ENCODE results near the gene RAB22A.

Gene RAB22A

DNA sequence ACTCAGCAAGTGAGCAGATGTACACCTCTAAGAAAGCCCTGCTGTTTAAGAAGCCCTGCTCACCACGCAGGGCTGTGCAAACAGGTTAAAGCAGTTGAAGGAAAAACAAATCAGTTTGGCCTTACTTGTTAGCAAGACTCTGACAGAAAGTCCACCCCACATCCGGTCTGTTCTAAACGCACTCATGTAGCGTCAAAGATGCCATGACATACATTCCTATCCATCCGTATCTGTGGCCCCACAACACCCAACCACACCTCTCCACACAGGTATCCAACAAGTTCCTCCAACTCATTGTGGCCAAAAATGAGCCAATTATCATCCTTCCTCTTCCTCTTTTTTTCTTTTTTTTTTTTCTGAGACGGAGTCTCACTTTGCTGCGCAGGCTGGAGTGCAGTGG, 22.8 kb upstream of the RAB22A start:
- TF ChIP-seq CSDC2 (CRISPR knock-in tag; IDR thresholded peaks at IDR 0.05) (no peak), TCF4 (CRISPR knock-in tag; IDR thresholded peaks at IDR 0.05; ENCODE audit: borderline replicate concordance) (no peak), ZFP30 (CRISPR knock-in tag; IDR thresholded peaks at IDR 0.05) (no peak), ZC3H10 (CRISPR knock-in tag; IDR thresholded peaks at IDR 0.05) (no peak), GLIS3 (CRISPR knock-in tag; IDR thresholded peaks at IDR 0.05) (no peak), BACH2 (CRISPR knock-in tag; IDR thresholded peaks at IDR 0.05; ENCODE audit: borderline replicate concordance) (no peak), ISL1 (CRISPR knock-in tag; IDR thresholded peaks at IDR 0.05) (no peak), ZNF8 (CRISPR knock-in tag; IDR thresholded peaks at IDR 0.05) (no peak), ESRRG (CRISPR knock-in tag; IDR thresholded peaks at IDR 0.05) (no peak), OSR1 (CRISPR knock-in tag; IDR thresholded peaks at IDR 0.05) (no peak), ZNF565 (CRISPR knock-in tag; conservative IDR thresholded peaks at IDR 0.05; ENCODE audit: low read depth) (no peak), ZFP3 (CRISPR knock-in tag; IDR thresholded peaks at IDR 0.05) (no peak), ARNTL (CRISPR knock-in tag; IDR thresholded peaks at IDR 0.05; ENCODE audit: borderline replicate concordance, low read depth) (no peak), RARB (CRISPR knock-in tag; IDR thresholded peaks at IDR 0.05) (no peak)
- TF ChIP-seq, protein P1, sequence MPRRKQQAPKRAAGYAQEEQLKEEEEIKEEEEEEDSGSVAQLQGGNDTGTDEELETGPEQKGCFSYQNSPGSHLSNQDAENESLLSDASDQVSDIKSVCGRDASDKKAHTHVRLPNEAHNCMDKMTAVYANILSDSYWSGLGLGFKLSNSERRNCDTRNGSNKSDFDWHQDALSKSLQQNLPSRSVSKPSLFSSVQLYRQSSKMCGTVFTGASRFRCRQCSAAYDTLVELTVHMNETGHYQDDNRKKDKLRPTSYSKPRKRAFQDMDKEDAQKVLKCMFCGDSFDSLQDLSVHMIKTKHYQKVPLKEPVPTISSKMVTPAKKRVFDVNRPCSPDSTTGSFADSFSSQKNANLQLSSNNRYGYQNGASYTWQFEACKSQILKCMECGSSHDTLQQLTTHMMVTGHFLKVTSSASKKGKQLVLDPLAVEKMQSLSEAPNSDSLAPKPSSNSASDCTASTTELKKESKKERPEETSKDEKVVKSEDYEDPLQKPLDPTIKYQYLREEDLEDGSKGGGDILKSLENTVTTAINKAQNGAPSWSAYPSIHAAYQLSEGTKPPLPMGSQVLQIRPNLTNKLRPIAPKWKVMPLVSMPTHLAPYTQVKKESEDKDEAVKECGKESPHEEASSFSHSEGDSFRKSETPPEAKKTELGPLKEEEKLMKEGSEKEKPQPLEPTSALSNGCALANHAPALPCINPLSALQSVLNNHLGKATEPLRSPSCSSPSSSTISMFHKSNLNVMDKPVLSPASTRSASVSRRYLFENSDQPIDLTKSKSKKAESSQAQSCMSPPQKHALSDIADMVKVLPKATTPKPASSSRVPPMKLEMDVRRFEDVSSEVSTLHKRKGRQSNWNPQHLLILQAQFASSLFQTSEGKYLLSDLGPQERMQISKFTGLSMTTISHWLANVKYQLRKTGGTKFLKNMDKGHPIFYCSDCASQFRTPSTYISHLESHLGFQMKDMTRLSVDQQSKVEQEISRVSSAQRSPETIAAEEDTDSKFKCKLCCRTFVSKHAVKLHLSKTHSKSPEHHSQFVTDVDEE (CRISPR knock-in tag; IDR thresholded peaks at IDR 0.05) = no peak
- TF ChIP-seq, protein P2, sequence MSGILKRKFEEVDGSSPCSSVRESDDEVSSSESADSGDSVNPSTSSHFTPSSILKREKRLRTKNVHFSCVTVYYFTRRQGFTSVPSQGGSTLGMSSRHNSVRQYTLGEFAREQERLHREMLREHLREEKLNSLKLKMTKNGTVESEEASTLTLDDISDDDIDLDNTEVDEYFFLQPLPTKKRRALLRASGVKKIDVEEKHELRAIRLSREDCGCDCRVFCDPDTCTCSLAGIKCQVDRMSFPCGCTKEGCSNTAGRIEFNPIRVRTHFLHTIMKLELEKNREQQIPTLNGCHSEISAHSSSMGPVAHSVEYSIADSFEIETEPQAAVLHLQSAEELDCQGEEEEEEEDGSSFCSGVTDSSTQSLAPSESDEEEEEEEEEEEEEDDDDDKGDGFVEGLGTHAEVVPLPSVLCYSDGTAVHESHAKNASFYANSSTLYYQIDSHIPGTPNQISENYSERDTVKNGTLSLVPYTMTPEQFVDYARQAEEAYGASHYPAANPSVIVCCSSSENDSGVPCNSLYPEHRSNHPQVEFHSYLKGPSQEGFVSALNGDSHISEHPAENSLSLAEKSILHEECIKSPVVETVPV (CRISPR knock-in tag; IDR thresholded peaks at IDR 0.05) = no peak
- TF ChIP-seq, protein P3, sequence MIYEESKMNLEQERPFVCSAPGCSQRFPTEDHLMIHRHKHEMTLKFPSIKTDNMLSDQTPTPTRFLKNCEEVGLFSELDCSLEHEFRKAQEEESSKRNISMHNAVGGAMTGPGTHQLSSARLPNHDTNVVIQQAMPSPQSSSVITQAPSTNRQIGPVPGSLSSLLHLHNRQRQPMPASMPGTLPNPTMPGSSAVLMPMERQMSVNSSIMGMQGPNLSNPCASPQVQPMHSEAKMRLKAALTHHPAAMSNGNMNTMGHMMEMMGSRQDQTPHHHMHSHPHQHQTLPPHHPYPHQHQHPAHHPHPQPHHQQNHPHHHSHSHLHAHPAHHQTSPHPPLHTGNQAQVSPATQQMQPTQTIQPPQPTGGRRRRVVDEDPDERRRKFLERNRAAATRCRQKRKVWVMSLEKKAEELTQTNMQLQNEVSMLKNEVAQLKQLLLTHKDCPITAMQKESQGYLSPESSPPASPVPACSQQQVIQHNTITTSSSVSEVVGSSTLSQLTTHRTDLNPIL (CRISPR knock-in tag; IDR thresholded peaks at IDR 0.05; ENCODE audit: low read depth) = no peak
- TF ChIP-seq, protein P4, sequence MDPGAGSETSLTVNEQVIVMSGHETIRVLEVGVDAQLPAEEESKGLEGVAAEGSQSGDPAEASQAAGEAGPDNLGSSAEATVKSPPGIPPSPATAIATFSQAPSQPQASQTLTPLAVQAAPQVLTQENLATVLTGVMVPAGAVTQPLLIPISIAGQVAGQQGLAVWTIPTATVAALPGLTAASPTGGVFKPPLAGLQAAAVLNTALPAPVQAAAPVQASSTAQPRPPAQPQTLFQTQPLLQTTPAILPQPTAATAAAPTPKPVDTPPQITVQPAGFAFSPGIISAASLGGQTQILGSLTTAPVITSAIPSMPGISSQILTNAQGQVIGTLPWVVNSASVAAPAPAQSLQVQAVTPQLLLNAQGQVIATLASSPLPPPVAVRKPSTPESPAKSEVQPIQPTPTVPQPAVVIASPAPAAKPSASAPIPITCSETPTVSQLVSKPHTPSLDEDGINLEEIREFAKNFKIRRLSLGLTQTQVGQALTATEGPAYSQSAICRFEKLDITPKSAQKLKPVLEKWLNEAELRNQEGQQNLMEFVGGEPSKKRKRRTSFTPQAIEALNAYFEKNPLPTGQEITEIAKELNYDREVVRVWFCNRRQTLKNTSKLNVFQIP (CRISPR knock-in tag; IDR thresholded peaks at IDR 0.05; ENCODE audit: borderline replicate concordance, low read depth) = no peak
- TF ChIP-seq, protein P5, sequence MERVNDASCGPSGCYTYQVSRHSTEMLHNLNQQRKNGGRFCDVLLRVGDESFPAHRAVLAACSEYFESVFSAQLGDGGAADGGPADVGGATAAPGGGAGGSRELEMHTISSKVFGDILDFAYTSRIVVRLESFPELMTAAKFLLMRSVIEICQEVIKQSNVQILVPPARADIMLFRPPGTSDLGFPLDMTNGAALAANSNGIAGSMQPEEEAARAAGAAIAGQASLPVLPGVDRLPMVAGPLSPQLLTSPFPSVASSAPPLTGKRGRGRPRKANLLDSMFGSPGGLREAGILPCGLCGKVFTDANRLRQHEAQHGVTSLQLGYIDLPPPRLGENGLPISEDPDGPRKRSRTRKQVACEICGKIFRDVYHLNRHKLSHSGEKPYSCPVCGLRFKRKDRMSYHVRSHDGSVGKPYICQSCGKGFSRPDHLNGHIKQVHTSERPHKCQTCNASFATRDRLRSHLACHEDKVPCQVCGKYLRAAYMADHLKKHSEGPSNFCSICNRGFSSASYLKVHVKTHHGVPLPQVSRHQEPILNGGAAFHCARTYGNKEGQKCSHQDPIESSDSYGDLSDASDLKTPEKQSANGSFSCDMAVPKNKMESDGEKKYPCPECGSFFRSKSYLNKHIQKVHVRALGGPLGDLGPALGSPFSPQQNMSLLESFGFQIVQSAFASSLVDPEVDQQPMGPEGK (CRISPR knock-in tag; IDR thresholded peaks at IDR 0.05; ENCODE audit: borderline replicate concordance) = no peak
- ATAC-seq = no peak

DNA sequence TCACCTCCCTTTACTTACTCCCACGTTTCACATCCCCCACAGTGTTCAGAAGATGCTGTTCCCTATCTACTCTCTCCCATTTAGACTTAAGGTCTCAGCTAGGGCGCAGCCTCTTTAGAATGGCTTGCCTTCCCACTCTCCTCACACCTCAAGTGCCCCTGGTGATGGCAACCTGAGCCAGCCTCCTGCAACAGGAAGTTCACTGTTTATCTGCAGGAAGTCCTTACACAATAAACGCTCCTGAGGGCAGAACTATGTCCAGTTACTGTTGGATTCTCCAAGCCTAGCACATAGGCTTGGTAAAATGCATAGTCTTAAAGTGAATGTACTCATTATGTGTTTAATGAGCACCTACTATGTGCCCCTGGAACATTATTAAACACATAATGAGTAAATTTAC, 21.9 kb upstream of the RAB22A start:
- TF ChIP-seq CSDC2 (CRISPR knock-in tag; IDR thresholded peaks at IDR 0.05) = no peak
- ATAC-seq = no peak

DNA sequence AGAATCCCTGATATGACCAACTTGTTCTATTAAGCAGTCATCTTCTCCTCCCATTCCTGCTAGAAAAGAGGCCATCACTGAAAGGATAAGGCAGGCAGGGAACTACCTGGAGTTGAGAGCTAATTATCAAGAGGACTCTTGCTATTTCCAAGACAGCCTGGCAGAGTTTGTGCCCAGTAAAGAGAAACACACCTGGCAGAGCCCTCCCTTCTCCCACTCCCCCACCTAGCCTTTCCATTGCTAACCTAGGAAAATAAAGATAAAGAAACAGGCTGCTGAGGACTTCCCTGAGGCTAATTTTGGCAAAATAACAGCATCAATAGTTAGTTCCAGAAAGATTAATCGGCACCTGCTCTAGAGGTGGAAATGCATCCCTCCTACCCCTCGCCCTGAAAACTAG, 20.4 kb upstream of the RAB22A start:
- no peak for ATAC-seq
- TF ChIP-seq, protein P1 (CRISPR knock-in tag; IDR thresholded peaks at IDR 0.05) = no peak
- TF ChIP-seq ZNF8 (CRISPR knock-in tag; IDR thresholded peaks at IDR 0.05) (no peak), ISL1 (CRISPR knock-in tag; IDR thresholded peaks at IDR 0.05) (no peak), ESRRG (CRISPR knock-in tag; IDR thresholded peaks at IDR 0.05) (no peak), OSR1 (CRISPR knock-in tag; IDR thresholded peaks at IDR 0.05) (no peak), ARNTL (CRISPR knock-in tag; IDR thresholded peaks at IDR 0.05; ENCODE audit: borderline replicate concordance, low read depth) (no peak), BACH2 (CRISPR knock-in tag; IDR thresholded peaks at IDR 0.05; ENCODE audit: borderline replicate concordance) (no peak), CSDC2 (CRISPR knock-in tag; IDR thresholded peaks at IDR 0.05) (no peak), RARB (CRISPR knock-in tag; IDR thresholded peaks at IDR 0.05) (no peak), ZC3H10 (CRISPR knock-in tag; IDR thresholded peaks at IDR 0.05) (no peak)
- TF ChIP-seq, protein P2 (CRISPR knock-in tag; IDR thresholded peaks at IDR 0.05) = no peak
- TF ChIP-seq, protein P4 (CRISPR knock-in tag; IDR thresholded peaks at IDR 0.05; ENCODE audit: borderline replicate concordance, low read depth) = no peak

Data from SK-N-SH treated with all-trans-retinoic acid at 6 μM for 48 hours (cell line).